Measurements from ENCODE around the gene ADAMTS15.

- TF ChIP-seq, protein P1, sequence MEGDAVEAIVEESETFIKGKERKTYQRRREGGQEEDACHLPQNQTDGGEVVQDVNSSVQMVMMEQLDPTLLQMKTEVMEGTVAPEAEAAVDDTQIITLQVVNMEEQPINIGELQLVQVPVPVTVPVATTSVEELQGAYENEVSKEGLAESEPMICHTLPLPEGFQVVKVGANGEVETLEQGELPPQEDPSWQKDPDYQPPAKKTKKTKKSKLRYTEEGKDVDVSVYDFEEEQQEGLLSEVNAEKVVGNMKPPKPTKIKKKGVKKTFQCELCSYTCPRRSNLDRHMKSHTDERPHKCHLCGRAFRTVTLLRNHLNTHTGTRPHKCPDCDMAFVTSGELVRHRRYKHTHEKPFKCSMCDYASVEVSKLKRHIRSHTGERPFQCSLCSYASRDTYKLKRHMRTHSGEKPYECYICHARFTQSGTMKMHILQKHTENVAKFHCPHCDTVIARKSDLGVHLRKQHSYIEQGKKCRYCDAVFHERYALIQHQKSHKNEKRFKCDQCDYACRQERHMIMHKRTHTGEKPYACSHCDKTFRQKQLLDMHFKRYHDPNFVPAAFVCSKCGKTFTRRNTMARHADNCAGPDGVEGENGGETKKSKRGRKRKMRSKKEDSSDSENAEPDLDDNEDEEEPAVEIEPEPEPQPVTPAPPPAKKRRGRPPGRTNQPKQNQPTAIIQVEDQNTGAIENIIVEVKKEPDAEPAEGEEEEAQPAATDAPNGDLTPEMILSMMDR (IDR thresholded peaks at IDR 0.05) = no peak
- TF ChIP-seq POLR2A (IDR thresholded peaks at IDR 0.05) = no peak
Observed at GRCh38 chr11:130456286-130456685, 7.8 kb downstream of the ADAMTS15 start.
